Raji (cell line): ENCODE measurements around the gene MSMO1.

ENCODE experiments used
- POLR2A ChIP-seq: IDR thresholded peaks from 2 replicates; pipeline ENCODE4 v1.6.1; 2011; ENCODE audit warnings: low read depth, low read length, control low read depth; ENCODE audit not compliant: insufficient read depth

MSMO1 gene

DNA sequence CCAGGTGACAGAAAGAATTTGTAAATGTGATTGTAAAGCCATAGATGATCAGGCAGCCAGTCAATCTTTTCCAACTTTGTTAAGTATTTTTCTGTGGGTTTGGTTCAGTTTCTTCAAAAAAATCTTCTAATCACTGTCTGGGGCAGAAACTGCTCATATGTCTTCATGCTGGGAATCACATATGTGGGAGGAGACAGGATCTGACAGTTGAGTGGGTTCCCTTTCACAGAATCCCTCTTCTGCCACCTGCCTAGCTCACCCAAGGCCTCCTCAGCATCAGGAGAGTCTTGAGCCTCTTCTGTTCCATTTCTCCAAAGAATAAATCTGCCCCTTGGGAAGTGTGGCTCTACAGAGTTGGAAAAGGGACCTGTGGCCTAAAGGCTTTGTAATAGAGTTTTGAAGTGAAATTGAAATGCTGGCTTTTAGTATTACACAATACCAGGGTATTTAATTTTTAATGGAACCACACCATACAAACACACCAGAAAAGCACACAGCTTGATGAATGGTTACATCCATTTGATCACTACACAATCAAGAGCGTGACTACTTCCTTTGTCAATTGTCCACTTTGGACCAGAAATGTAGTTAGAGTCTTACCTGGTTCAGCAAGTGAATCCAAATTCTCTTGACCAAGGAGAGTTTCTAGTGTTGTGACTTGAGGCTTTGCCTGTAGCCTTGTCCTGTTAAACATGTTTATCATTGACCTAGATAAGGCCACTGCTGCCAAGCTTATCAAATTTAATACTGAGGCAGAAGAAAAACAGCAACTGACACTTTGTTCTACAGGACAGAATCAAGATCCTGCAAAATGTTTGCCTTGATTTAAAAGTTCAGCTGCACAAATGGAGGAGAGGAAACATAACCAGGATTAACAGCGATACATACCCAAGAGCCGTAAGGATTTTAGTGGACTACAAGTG is 20.4 kb downstream of the MSMO1 start:
- TF ChIP-seq POLR2A = no peak

DNA sequence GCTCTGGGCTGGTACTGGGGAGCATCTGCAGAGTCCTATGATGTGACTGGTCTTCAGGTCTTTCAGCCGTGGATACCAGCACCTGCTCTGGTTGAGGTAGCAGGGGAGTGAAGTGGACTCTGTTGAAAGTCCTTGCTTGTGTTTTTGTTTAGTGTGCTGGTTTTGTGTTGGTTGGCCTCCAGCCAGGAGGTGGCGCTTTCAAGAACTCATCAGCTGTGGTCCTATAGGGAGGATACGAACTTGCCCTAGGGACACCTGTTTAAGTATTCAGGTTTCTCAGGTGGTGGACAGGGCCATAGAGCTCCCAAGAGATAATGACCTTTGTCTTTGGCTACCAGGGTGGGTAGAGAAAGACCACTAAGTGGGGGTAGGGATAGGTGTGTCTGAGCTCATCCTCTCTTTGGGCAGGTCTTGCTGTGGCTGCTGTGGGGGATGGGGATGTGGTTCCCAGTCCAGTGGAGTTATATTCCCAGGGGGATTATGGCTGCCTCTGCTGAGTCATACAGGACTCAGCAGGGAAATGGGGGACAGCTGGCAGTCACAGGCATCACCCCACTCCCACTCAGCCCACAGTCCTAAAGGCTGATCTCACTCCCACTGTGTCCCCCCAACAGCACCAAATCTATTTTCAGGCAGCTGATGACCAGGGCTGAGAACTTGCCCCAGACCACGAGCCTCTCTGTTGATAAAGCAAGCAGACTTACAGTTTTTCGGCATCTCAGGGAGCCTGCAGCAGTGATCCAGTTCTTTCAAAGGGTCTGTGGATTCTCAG is 24.1 kb downstream of the MSMO1 start:
- TF ChIP-seq POLR2A = no peak

DNA sequence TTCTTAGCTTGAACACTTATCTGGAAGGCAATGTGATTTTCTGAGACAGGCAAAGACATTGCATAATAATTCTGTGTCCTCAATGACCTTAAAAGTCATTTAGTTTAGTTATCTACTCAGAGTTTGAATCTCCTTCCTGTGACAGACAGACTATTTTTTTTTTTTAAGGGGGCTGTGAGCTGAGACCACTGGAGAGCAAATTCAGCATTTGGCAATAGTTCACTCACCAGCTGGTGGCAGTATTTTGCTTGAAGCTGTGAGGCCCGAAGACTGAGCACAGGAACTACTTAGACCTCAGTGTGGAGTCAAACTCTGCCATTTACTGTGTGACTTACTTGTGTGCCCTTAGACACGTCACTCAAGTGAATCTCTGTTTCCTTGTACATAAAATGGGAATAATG is 28.4 kb downstream of the MSMO1 start:
- no peak for TF ChIP-seq POLR2A

DNA sequence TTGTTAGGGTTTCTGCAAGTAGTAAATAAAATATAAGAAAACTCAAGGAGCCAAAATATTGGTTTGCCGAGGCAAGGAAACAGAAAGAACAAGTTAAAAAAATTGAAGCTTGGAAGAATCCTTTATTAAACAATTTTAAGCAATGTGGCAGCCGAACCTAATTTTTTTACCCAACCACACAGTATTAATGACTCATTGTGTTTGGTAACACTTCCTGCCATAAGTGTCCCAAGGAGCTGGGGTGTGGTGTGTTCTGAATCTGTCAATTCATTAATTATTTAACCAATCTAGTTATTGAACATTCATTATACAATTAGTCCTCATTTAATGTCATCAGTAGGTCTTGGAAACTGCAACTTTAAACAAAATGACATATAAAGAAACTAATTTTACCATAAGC is 32.0 kb downstream of the MSMO1 start:
- TF ChIP-seq POLR2A = no peak

DNA sequence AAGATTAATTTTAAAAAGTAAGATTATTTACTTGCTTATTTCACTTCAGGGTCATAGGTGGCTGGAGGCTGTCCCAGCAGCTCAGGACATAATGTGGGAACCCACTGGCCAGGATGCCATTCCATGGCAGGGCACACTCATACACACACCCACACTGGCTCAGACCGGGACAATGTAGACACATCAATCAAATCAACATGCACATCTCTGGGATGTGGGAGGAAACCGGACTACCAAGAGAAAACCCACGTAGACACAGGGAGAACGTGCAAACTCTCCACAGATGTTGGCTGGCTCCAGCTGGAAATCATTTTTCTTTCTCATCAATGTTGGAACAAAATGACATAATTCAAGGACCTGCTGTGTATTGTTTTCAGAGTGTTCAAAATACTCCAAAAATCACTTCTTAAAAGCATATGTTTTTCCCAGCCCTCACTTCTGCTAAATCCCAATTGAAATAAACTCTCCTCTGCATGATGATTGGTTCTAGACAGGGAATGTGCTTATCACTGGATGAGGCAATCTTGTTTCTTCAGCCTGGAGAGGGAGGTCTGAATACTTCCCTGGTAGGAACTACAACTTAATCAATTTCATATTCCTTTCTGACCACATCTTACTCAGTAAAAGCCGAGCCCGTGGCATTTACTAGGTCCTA is 32.7 kb downstream of the MSMO1 start:
- no peak for TF ChIP-seq POLR2A

DNA sequence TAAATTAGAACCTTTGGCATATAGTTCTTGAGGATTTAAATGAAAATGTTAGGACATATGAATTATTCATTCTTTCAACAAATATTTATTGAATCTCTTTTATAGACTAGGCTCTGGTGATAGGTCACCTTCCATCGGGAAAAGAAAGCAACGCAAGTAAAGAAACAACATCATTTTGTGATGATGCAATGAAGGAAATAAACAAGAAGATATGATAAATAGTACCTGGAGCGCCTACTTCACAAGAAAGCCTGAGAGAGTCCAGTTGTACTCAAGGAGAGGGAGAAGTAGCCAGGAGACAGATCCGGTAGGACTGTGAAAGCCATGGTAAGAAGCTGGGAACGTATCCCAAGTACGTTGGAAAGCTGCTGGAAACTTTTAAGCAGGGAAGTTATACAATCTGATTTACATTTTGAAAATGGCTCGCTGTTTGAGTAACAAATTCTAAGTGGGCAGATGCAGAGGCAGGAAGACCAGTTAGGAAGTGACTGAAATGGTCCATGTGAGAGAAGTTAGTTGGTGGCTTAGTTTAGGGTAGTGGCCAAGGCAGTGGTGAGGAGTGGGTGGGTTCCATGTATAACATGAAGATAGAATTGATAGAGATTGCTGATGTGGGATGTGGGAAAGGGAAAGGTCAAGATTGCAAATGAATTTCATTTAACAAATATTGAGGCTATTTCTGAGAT is 33.7 kb downstream of the MSMO1 start:
- TF ChIP-seq POLR2A = no peak

DNA sequence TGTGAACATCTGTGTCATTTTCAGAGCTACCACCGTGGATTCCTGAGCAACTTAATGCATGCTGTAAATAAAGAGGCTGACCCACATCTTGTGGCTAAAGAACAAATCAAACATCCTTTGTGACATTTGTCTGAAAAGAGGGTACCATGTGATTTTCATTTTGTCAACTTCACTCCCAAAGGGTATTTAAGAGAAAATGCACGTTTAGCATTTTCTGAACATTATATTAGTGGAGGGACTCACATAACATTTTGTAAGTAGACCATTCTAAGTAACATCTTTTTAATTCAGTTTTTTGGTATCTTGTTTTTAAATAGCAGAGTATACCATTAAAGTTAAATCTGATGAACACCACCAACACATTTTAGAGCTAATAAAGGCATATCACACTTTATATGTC is 34.3 kb downstream of the MSMO1 start:
- TF ChIP-seq POLR2A = no peak

DNA sequence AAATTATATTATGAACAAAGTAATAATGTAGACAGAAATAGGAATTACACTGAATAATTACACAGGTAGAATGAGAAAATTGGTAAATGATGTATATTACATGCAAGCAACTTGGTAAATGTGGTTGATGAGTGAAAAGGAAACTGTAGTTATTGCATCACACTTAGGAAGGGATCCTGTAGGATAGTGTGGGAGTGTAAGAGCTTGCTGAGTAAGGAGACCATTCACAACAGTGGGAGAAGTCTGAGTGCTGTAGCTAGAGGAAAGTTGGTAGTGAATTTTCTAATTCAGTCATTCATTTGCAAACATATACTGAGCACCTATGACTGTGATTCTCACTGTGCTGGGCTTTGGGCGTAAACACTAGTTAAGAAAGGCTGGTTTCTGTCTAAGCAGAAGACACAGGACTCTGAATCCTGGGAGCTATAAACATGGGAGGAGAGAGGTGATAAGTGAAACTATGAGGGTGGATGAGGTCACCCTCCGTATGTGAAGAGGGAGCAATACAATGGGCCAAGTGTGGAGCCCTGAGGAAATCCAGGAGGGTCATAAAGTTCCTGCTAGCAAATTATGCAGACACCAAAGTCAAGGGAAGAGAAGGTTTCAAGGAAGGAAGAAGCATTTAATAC is 37.1 kb downstream of the MSMO1 start:
- TF ChIP-seq POLR2A = no peak

DNA sequence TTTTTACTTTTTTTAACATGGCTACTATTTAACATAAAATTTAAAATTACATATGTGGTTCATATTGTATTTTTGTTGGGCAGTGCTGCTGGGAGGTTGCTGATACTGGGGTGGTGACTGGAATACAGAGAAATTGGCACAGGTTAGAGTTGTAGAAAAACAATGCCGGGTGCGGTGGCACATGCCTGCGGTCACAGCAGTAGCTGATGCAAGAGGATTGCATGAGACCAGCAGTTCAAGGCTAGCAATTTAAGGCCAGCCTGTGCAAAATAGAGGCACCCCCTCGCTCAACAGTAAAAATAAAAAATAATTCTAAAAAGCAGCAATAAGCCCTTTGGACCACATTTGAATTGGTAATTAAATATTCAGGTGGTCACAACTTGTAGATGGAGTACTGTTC is 39.6 kb downstream of the MSMO1 start:
- no peak for TF ChIP-seq POLR2A

DNA sequence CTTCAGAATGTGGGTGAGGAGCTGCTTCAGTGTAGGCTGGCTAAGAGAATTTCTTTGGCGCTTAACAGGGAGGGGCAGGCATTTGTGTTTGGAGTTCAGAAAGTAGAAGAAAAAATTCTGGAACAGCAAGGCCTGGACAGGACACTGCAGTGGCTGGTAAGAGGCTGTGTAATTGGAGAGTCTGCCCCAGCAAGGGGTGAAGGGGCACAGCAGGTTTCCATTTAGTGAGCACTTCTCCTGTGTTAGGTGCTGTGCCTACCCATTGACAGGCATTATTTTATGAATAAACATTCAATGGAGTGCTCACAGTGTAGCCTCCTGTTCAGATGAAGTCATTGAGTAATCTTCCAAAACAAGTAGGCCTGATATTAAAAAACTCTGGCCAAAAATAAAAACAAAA is 40.6 kb downstream of the MSMO1 start:
- TF ChIP-seq POLR2A = no peak

DNA sequence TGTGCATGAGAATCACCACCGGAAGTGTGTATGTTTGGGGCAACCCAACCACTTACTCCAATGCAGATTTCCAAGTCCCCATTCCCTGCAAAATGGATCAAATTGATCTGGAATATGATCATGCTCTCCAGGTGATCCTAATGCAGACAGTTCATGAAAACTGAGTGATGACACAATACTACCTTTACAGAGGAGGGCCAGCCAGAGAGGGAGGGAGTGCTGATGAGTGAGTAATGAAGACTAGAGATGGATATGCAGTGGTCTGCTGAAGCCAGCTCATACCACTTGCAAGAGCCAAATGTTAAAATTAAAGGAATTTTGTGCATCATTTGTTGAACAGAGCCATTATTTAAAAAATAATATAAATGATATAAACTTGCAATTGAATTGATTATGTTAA is 41.1 kb downstream of the MSMO1 start:
- no peak for TF ChIP-seq POLR2A

DNA sequence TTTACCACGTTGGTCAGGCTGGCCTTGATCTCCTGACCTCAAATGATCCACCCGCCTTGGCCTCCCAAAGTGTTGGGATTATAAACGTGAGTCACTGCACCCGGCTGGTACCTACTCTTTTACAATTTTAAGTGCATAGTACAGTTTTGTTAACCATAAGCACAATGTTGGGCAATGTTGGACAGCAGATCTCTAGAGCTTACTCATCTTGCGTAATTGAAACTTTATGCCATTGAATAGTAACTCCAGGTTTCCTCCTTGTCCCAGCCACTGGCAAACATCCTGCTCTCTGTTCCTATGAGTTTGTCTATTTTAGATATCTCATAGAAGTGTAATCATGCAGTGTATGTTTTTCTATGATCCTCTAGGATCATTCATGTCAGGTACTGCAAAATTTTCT is 42.1 kb downstream of the MSMO1 start:
- TF ChIP-seq POLR2A = no peak

DNA sequence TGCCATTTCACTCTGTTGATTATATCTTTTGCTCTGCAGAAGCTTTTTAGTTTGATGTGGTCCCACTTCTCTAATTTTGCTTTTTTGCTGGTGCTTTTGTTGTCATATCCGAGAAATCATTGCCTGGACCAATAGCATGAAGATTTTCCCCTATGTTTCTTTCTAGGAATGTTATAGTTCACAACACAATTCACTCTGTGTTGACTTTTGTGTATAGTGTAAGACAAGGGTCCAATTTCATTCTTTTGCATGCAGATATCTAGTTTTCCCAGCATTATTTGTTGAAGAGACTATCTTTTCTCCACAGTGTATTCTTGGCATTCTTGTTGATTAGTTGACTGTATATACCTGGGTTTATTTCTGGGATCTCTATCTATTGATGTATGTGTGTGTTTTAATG is 43.1 kb downstream of the MSMO1 start:
- TF ChIP-seq POLR2A = no peak

DNA sequence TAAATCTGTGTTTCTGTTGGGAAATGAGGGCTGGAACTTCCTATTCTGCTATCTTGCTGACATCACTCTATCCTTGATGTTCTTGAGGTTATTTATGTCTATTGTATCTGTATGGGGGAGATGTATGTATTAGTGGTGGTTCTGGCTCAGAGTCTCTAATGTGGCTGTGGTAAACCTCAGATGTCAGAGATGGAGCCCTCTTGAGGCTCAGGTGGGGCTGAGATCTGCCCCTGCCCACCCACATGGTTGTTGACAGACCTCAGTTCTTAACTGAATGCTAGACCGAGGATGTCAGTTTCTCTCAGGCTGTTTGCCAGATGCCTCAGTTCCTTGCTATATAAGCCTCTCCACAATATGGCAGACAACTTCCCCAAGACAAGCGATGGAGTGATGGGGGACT is 48.0 kb downstream of the MSMO1 start:
- no peak for TF ChIP-seq POLR2A

DNA sequence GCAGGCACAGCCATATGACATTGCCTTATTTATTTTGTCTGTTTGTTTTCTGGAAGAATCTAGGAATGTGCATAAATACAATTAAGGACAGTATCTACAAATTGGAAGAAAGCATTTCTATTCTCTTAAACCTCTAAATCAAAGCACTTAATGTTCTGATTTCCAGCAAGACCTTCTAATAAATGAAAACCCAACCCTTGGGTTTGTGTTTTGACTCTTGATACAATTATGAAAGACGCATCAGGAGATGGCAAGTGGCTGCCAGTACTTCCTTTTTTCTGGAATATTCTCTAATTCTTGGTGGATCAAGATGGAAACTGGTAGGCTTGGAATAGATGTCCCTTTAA is 50.9 kb downstream of the MSMO1 start:
- no peak for TF ChIP-seq POLR2A
